A549 (cell line): ENCODE measurements around the gene AGRP. TPM values are rescaled to one million over a fixed set of nuclear protein-coding genes. Genes with fewer than 3 reads are reported as not detected.
A peak's percentile ranks its signal among the peaks of the same experiment; 100 is the strongest.

Source experiments
- ATAC-seq, 2 experiments: fragments of 200-7000 bp in 1 of 2; fragments of >200 bp in 1 of 2; cut with Nextera tagmentation in 1 of 2; cut with Tn5 transposase in 1 of 2; 3 replicates each; pipeline versions ENCODE4 v1.8.0 to v1.9.1; 2018 to 2020; ENCODE audit warnings: mild to moderate bottlenecking in 1 of 2, moderate library complexity in 1 of 2
- CTCF ChIA-PET: fragments of 300-600 bp; sonication (Branson Sonifier 250); formaldehyde crosslinking; extraction: SDS; loops from one replicate; lab custom pipeline; 2021; ENCODE audit warnings: antibody characterized with exemption, inconsistent platforms; lab: Yijun Ruan, JAX
- POLR2A ChIA-PET: fragments of 350-600 bp; formaldehyde crosslinking; extraction: SDS; loops from one replicate; lab custom pipeline; 2021; ENCODE audit warnings: antibody characterized with exemption, inconsistent platforms; lab: Yijun Ruan, JAX
- DNase-seq, 2 experiments: peaks; one replicate each; pipeline versions ENCODE4 v3.0.0 to v3.0.0-alpha.2; 2011 to 2016; ENCODE audit warnings: low read depth in 1 of 2, low spot score in 1 of 2
- FAIRE-seq: peaks from 2 replicates; lab custom pipeline; 2011; peaks lifted over from hg19 to GRCh38; lab: Jason Lieb, UNC
- H3K27ac ChIP-seq, 2 experiments: fragments of >200 bp; sonication (Bioruptor Twin); formaldehyde crosslinking; 3 replicates each; pipeline ENCODE4 v1.5.1; 2016 to 2017
- H3K4me1 ChIP-seq: fragments of >200 bp; sonication (Bioruptor Twin); formaldehyde crosslinking; 3 replicates; pipeline ENCODE4 v1.6.1; 2016
- H3K4me2 ChIP-seq: fragments of >200 bp; sonication (Bioruptor Twin); formaldehyde crosslinking; 3 replicates; pipeline ENCODE4 v1.6.1; 2016
- H3K4me3 ChIP-seq: fragments of >200 bp; sonication (Bioruptor Twin); formaldehyde crosslinking; 3 replicates; pipeline ENCODE4 v1.5.1; 2016
- H3K9me3 ChIP-seq: fragments of >200 bp; sonication (Bioruptor Twin); formaldehyde crosslinking; 3 replicates; pipeline ENCODE4 v1.6.1; 2016
- CBX2 ChIP-seq: fragments of 200-600 bp; sonication (generic); IDR thresholded peaks from 2 replicates; pipeline ENCODE4 v1.6.1; 2016; ENCODE audit warnings: low read depth, mild to moderate bottlenecking, borderline replicate concordance
- CHD2 ChIP-seq: fragments of 150-350 bp; IDR thresholded peaks from 2 replicates; pipeline ENCODE4 v1.6.1; 2014; ENCODE audit warnings: low read length; ENCODE audit not compliant: partially characterized antibody
- CHD4 ChIP-seq: fragments of 200-600 bp; sonication (generic); IDR thresholded peaks from 2 replicates; pipeline ENCODE4 v1.6.1; 2016; ENCODE audit warnings: antibody characterized with exemption, mild to moderate bottlenecking, borderline replicate concordance
- EHF ChIP-seq: fragments of 250-450 bp; sonication (Bioruptor Pico); IDR thresholded peaks from 2 replicates; pipeline ENCODE4 v1.5.0; 2020; ENCODE audit warnings: mild to moderate bottlenecking
- ESRRA ChIP-seq: fragments of 150-350 bp; IDR thresholded peaks from 2 replicates; pipeline ENCODE4 v1.6.1; 2014; ENCODE audit warnings: mild to moderate bottlenecking, low read length, borderline replicate concordance
- FOSL2 ChIP-seq, 2 experiments: fragments of 450-650 bp in 1 of 2; fragments of >200 bp in 1 of 2; sonication (Bioruptor Twin) in 1 of 2; formaldehyde crosslinking; IDR thresholded peaks; 2 replicates each; pipeline versions ENCODE4 v1.5.0 to v1.6.1; 2016 to 2020; ENCODE audit warnings: mild to moderate bottlenecking in 1 of 2, moderate library complexity in 1 of 2
- HOXB13 ChIP-seq: fragments of 250-450 bp; sonication (Bioruptor Pico); IDR thresholded peaks from 2 replicates; pipeline ENCODE4 v1.5.0; 2020; ENCODE audit warnings: low read depth, mild to moderate bottlenecking, moderate library complexity
- JUN ChIP-seq, 2 experiments: fragments of >200 bp; sonication (Bioruptor Twin); formaldehyde crosslinking; IDR thresholded peaks; 2 replicates in 1 of 2; 3 replicates in 1 of 2; pipeline ENCODE4 v1.6.1; 2016 to 2017
- KDM1A ChIP-seq: fragments of 200-600 bp; sonication (generic); IDR thresholded peaks from 2 replicates; pipeline ENCODE4 v1.6.1; 2016; ENCODE audit warnings: low read depth, mild to moderate bottlenecking
- KDM5A ChIP-seq: fragments of 200-600 bp; sonication (generic); IDR thresholded peaks from 2 replicates; pipeline ENCODE4 v1.6.1; 2016; ENCODE audit warnings: antibody characterized with exemption, mild to moderate bottlenecking
- MAFK ChIP-seq: fragments of 450-650 bp; IDR thresholded peaks from 2 replicates; pipeline ENCODE4 v1.6.1; 2014; ENCODE audit not compliant: partially characterized antibody
- MAZ ChIP-seq: fragments of 150-350 bp; IDR thresholded peaks from 2 replicates; pipeline ENCODE4 v1.6.1; 2014; ENCODE audit warnings: antibody characterized with exemption, low read depth, low read length, borderline replicate concordance
- NR3C1 ChIP-seq: fragments of >200 bp; sonication (Bioruptor Twin); formaldehyde crosslinking; IDR thresholded peaks from 3 replicates; pipeline ENCODE4 v1.6.1; 2017
- PHF8 ChIP-seq: fragments of 200-600 bp; sonication (generic); IDR thresholded peaks from 2 replicates; pipeline ENCODE4 v1.6.1; 2016; ENCODE audit warnings: low read depth, mild to moderate bottlenecking, antibody characterized with exemption, moderate library complexity, borderline replicate concordance
- POLR2A ChIP-seq: IDR thresholded peaks from 2 replicates; pipeline ENCODE4 v1.6.1; 2012; ENCODE audit warnings: mild to moderate bottlenecking, low read length
- RCOR1 ChIP-seq: fragments of 150-350 bp; IDR thresholded peaks from 2 replicates; pipeline ENCODE4 v1.6.1; 2014; ENCODE audit warnings: antibody characterized with exemption, low read length, low read depth
- SMC3 ChIP-seq: fragments of >200 bp; sonication (Bioruptor Twin); formaldehyde crosslinking; IDR thresholded peaks from 3 replicates; pipeline ENCODE4 v1.6.1; 2018; ENCODE audit warnings: inconsistent platforms
- SREBF2 ChIP-seq: fragments of 450-650 bp; IDR thresholded peaks from 2 replicates; pipeline ENCODE4 v1.6.1; 2014; ENCODE audit warnings: mild to moderate bottlenecking, moderate library complexity
- TFCP2L1 ChIP-seq: fragments of 250-450 bp; sonication (Bioruptor Pico); IDR thresholded peaks from 2 replicates; pipeline ENCODE4 v1.5.0; 2021; ENCODE audit warnings: mild to moderate bottlenecking
- TP53 ChIP-seq: fragments of 250-450 bp; sonication (Bioruptor Pico); IDR thresholded peaks from 2 replicates; pipeline ENCODE4 v1.5.0; 2021; ENCODE audit warnings: mild to moderate bottlenecking, moderate library complexity
- ZC3H11A ChIP-seq: fragments of 450-650 bp; IDR thresholded peaks from 2 replicates; pipeline ENCODE4 v1.6.1; 2014; ENCODE audit warnings: antibody characterized with exemption, mild to moderate bottlenecking
- ZFP36 ChIP-seq: fragments of 450-650 bp; IDR thresholded peaks from 2 replicates; pipeline ENCODE4 v1.6.1; 2014; ENCODE audit warnings: borderline replicate concordance; ENCODE audit not compliant: partially characterized antibody
- WGBS: methylation state at CpG from one replicate; pipeline ENCODE4 v1.1.6; 2017; ENCODE audit errors: missing lambda C conversion rate; 5-methylcytosine and 5-hydroxymethylcytosine counted together
- polyA plus RNA-seq, 4 experiments: library from polyadenylated mRNA; depleted of rRNA in 3 of 4; stranded (reverse); fragments of >200 nt; fragmentation: RNase III in 1 of 4; extraction: RNeasy Plus Mini Kit Qiagen cat#74134 plus additional on column Dnase treatment in 1 of 4; gene quantifications; 2 replicates in 3 of 4; 3 replicates in 1 of 4; pipeline ENCODE4 v1.2.3, GENCODE V29; 2011 to 2017
- TF ChIP-seq, protein P1 (sequence below): IDR thresholded peaks from 2 replicates; pipeline ENCODE4 v1.6.1; 2012
- TF ChIP-seq, protein P2 (sequence below): IDR thresholded peaks from 2 replicates; pipeline ENCODE4 v1.6.1; 2012; ENCODE audit warnings: low read depth, borderline replicate concordance
- TF ChIP-seq, protein P3 (sequence below): fragments of 250-450 bp; sonication (Bioruptor Pico); IDR thresholded peaks from 2 replicates; pipeline ENCODE4 v1.5.0; 2020; ENCODE audit warnings: low read depth, mild to moderate bottlenecking, moderate library complexity
- TF ChIP-seq, protein P4 (sequence below): fragments of >200 bp; sonication (Bioruptor Twin); formaldehyde crosslinking; IDR thresholded peaks from 3 replicates; pipeline ENCODE4 v1.5.1; 2016
- TF ChIP-seq, protein P5 (sequence below): fragments of >200 bp; sonication (Bioruptor Twin); formaldehyde crosslinking; IDR thresholded peaks from 2 replicates; pipeline ENCODE4 v1.6.1; 2016

AGRP gene
- polyA plus RNA-seq, 2 of the 4 experiments (the other 2 are of a cell fraction), result not detected

DNA sequence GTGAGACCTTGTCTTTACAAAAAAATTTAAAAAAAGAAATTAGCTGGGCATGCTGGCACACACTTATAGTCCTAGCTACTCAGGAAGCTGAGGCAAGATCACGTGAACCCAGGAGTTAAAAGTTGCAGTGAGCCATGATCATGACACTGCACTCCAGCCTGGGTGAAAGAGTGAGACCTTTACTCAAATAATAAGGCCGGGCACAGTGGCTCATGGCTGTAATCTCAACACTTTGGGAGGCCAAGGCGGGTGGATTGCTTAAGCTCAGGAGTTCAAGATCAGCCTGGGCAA is 33.8 kb upstream of the AGRP start (continued):
- TF ChIP-seq, protein P1, sequence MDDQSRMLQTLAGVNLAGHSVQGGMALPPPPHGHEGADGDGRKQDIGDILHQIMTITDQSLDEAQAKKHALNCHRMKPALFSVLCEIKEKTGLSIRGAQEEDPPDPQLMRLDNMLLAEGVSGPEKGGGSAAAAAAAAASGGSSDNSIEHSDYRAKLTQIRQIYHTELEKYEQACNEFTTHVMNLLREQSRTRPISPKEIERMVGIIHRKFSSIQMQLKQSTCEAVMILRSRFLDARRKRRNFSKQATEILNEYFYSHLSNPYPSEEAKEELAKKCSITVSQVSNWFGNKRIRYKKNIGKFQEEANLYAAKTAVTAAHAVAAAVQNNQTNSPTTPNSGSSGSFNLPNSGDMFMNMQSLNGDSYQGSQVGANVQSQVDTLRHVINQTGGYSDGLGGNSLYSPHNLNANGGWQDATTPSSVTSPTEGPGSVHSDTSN, result no peak
- TF ChIP-seq CHD4 (no peak), POLR2A (no peak), HOXB13 (CRISPR knock-in tag) (no peak), NR3C1 (no peak), SREBF2 (no peak), CBX2 (no peak)
- TF ChIP-seq, protein P2, sequence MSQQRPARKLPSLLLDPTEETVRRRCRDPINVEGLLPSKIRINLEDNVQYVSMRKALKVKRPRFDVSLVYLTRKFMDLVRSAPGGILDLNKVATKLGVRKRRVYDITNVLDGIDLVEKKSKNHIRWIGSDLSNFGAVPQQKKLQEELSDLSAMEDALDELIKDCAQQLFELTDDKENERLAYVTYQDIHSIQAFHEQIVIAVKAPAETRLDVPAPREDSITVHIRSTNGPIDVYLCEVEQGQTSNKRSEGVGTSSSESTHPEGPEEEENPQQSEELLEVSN, result no peak
- TF ChIP-seq, protein P3, sequence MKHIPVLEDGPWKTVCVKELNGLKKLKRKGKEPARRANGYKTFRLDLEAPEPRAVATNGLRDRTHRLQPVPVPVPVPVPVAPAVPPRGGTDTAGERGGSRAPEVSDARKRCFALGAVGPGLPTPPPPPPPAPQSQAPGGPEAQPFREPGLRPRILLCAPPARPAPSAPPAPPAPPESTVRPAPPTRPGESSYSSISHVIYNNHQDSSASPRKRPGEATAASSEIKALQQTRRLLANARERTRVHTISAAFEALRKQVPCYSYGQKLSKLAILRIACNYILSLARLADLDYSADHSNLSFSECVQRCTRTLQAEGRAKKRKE (CRISPR knock-in tag), result no peak
- TF ChIP-seq, all 56 proteins: peak for 0

DNA sequence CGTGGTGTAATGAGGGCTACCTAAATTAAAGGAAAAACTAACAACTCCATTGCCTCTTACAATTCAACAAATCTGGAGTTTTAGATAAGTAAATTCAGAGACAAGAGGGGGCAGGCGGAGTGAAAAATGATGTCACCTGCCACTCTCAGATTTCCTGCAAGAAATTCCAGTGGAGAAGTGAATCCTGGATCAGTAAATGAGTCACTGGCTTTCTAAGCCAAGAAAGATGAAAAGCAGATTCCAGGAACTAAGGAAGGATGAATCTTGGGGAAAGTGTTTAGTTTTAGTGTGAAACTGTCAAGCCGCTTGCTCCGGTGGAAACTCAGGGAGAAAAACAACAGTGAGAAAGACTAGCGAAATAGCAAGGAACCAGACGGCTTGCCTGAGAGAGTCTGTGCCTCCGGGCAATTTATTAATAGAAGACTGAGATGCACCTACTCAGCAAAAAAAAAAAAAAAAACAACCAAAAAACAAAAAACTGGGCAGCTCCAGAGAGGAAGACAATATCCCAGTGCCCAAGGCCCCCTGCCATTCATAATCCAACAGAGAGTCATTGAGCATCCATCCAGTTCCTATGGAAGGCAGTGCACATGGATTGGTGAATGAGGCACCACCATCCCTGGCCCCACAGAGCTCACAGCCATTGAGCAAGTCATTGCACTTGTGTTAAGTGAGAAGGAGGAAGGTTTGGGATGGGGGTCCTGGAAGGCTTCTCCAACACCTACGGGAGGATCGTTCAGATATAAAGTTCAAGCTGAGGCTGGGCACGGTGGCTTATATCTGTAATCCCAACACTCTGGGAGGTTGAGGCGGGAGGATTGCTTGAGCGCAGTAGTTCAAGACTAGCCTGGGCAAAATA is 33.2 kb upstream of the AGRP start:
- WGBS, result 57% methylated on average over 12 of the region's 12 CpGs
- FAIRE-seq, result no peak
- no peak overlapping the region for H3K4me3 ChIP-seq
- H3K4me2 ChIP-seq, result peak overlapping the region; percentile 44
- POLR2A ChIA-PET, result interaction anchor here (0.7 to 1.5 kb wide), 1 partner anchor 35 kb away, joined by 5 to 8 read pairs; the partner anchor contains the start of gene ATP6V0D1
- TF ChIP-seq MAFK (peak; percentile 73), KDM5A (no peak), SREBF2 (no peak), RCOR1 (no peak), PHF8 (no peak), POLR2A (no peak), FOSL2 (IDR thresholded peaks at IDR 0.05) (no peak), FOSL2 (CRISPR knock-in tag; IDR thresholded peaks at IDR 0.05) (peak; percentile 78)
- TF ChIP-seq, protein P1, result no peak
- CTCF ChIA-PET, result interaction anchor here (0.8 to 11.1 kb wide), 9 partner anchors 7 to 151 kb away, joined by 3 to 278 read pairs (median 11); partner anchors contain the start of genes AGRP, ATP6V0D1 and CTCF
- H3K9me3 ChIP-seq, result no peaks in the 10 kb centered on the region
- peak overlapping the region; percentile 59 to 80 for H3K27ac ChIP-seq
- DNase-seq, result peak; percentile 44 to 76
- peaks cover 34% of the 10 kb centered on the region for H3K4me1 ChIP-seq
- ATAC-seq, result no peak

- no peak for FAIRE-seq
- no peaks in the 10 kb centered on the region for H3K9me3 ChIP-seq
- TF ChIP-seq ZFP36 (no peak), SMC3 (peak; percentile 84), ESRRA (no peak), MAZ (no peak), KDM1A (no peak), MAFK (peak; percentile 40), TP53 (CRISPR knock-in tag) (no peak), CHD2 (no peak), ZC3H11A (no peak), JUN (IDR thresholded peaks at IDR 0.05) (no peak), PHF8 (no peak), NR3C1 (no peak), EHF (CRISPR knock-in tag) (no peak), TFCP2L1 (CRISPR knock-in tag) (no peak)
- TF ChIP-seq, protein P4, sequence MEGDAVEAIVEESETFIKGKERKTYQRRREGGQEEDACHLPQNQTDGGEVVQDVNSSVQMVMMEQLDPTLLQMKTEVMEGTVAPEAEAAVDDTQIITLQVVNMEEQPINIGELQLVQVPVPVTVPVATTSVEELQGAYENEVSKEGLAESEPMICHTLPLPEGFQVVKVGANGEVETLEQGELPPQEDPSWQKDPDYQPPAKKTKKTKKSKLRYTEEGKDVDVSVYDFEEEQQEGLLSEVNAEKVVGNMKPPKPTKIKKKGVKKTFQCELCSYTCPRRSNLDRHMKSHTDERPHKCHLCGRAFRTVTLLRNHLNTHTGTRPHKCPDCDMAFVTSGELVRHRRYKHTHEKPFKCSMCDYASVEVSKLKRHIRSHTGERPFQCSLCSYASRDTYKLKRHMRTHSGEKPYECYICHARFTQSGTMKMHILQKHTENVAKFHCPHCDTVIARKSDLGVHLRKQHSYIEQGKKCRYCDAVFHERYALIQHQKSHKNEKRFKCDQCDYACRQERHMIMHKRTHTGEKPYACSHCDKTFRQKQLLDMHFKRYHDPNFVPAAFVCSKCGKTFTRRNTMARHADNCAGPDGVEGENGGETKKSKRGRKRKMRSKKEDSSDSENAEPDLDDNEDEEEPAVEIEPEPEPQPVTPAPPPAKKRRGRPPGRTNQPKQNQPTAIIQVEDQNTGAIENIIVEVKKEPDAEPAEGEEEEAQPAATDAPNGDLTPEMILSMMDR, result peak; percentile 79
- TF ChIP-seq, protein P5, sequence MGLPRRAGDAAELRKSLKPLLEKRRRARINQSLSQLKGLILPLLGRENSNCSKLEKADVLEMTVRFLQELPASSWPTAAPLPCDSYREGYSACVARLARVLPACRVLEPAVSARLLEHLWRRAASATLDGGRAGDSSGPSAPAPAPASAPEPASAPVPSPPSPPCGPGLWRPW, result no peak
These were observed 31.1 kb upstream of the AGRP start for GRCh38 chr16:67514382-67514828.

More at GRCh38 chr16:67514382-67514828, 31.1 kb upstream of the AGRP start:
- POLR2A ChIA-PET, result no interaction called here
- peak; percentile 69 to 89 for DNase-seq
- Histone ChIP-seq H3K4me1 (peaks cover 30% of the 10 kb centered on the region), H3K4me3 (no peak overlapping the region), H3K4me2 (peak overlapping the region; percentile 42; the same call in 2 of the 3 replicates), H3K27ac (peak overlapping the region; percentile 15 to 43; a peak in 4 of 6 replicates)
- CTCF ChIA-PET, result interaction anchor here (0.6 to 11.1 kb wide), 31 partner anchors 7 to 290 kb away, joined by 3 to 278 read pairs (median 4); partner anchors contain the start of genes AGRP, ATP6V0D1, CTCF and PARD6A
- WGBS, result 2% methylated on average over 8 of the region's 8 CpGs
- peak; percentile 82 to 86 for ATAC-seq
